Right lobe of liver (tissue), 6 donors: ENCODE data around the gene FAM180A. TPM values are rescaled to one million over a fixed set of nuclear protein-coding genes. Genes with fewer than 3 reads are reported as not detected.

Source experiments
- ATAC-seq, 4 donors: fragments of 200-7000 bp; cut with Tn5 transposase; one replicate each; pipeline ENCODE4 v1.9.1; 2020; ENCODE audit warnings: mild to moderate bottlenecking in 4 of 4, moderate library complexity in 4 of 4
- DNase-seq, 3 donors: peaks; one replicate each; pipeline ENCODE4 v3.0.0-alpha.2; 2020
- H3K27ac ChIP-seq, 3 donors: fragments of 200-600 bp; one replicate each; pipeline ENCODE4 v1.8.0; 2022
- H3K27me3 ChIP-seq, 2 donors: fragments of 200-600 bp; one replicate each; pipeline ENCODE4 v1.8.0; 2022
- H3K36me3 ChIP-seq, 4 donors: fragments of 200-600 bp; sonication (generic) in 1 of 4; one replicate each; pipeline versions ENCODE4 v1.5.1 to v1.8.0; 2017 to 2022; ENCODE audit warnings: control low read depth in 1 of 4
- H3K4me1 ChIP-seq, 4 donors: fragments of 200-600 bp; sonication (generic) in 1 of 4; one replicate each; pipeline versions ENCODE4 v1.5.1 to v1.8.0; 2017 to 2022; ENCODE audit warnings: control low read depth in 1 of 4
- H3K4me3 ChIP-seq, 3 donors: fragments of 200-600 bp; one replicate each; pipeline ENCODE4 v1.8.0; 2022
- H3K9me3 ChIP-seq, 4 donors: fragments of 200-600 bp; sonication (generic) in 1 of 4; one replicate each; pipeline versions ENCODE4 v1.5.1 to v1.8.0; 2017 to 2022; ENCODE audit warnings: control low read depth in 1 of 4
- POLR2A ChIP-seq: fragments of 450-650 bp; IDR thresholded peaks from one replicate; pipeline ENCODE4 v1.6.1; 2017; ENCODE audit warnings: antibody characterized with exemption, mild to moderate bottlenecking
- WGBS: methylation state at CpG from one replicate; pipeline ENCODE4 v1.1.6; 2018; ENCODE audit warnings: low coverage, low lambda C conversion rate; ENCODE audit not compliant: insufficient coverage; ENCODE audit errors: missing lambda C conversion rate; 5-methylcytosine and 5-hydroxymethylcytosine counted together
- intact Hi-C, 2 donors: fragments of 100-400 bp; cut with DNase I; formaldehyde crosslinking; loops; one replicate each; pipeline versions ENCODE4 v1.11.2 to v1.14.1; 2022
- total RNA-seq, 6 experiments: library from RNA; depleted of rRNA in 2 of 6; stranded (reverse); fragments of >200 nt in 2 of 6; fragmentation: NEBNext Ultra II Directional in 3 of 6; extraction: Animal tissue kit (Norgen Biotek cat#: 25700) in 3 of 6; gene quantifications; one replicate each; pipeline versions ENCODE4 v1.1.0 to v1.2.4, GENCODE V29; 2016 to 2023
- TF ChIP-seq, protein P1 (sequence below), 4 donors: fragments of 200-600 bp in 3 of 4; fragments of 450-650 bp in 1 of 4; IDR thresholded peaks; one replicate each; pipeline versions ENCODE4 v1.5.1 to v1.8.0; 2016 to 2022; ENCODE audit warnings: antibody characterized with exemption in 4 of 4, mild to moderate bottlenecking in 2 of 4
- donor health status: DM: no; HTN: yes; CAD: no.
- donor health status: DM: no; HTN: no; CAD: no.
- donor health status: DM: no; HTN: no; CAD: no.
- donor health status: DM: no; HTN: yes; CAD: no.
- donor health status: DM: no; HTN: yes; CAD: no.

FAM180A gene
- total RNA-seq, 6 experiments from 2014 or later, result 2.8 to 14.9 (median 6.4) TPM

DNA sequence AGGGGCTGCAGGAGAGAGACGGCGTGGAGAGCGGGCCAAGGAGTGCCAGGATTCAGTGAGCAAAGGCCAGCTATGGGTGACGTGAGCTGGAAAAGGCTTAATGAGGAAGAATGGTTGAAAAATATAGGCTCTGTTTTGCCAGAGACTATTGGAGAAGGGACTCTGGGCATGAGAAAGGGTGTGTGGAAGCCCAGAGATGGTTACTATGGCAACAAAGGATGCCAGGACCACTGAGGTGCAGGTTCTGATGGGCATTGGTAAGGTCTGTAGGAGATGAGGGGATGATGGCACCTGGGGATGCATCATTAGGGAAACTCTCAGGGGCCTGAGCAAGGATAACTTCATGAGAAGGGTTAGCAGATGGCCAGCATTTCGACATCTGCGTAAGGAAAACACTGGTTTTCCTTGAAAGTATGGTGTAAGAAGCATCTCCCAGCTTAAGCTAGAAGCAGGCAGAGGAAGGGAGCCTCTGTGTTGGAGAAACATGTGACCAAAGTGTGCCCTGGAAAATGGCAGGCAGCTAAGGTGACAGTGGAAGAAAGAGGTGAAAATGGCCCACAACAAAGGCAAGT is 21.6 kb upstream of the FAM180A start:
- H3K27ac ChIP-seq, result no peak overlapping the region
- H3K4me1 ChIP-seq, result no peaks in the 10 kb centered on the region
- no peaks in the 10 kb centered on the region for H3K36me3 ChIP-seq
- no peaks in the 10 kb centered on the region for H3K27me3 ChIP-seq
- intact Hi-C loops, result no loop called here
- TF ChIP-seq, protein P1, sequence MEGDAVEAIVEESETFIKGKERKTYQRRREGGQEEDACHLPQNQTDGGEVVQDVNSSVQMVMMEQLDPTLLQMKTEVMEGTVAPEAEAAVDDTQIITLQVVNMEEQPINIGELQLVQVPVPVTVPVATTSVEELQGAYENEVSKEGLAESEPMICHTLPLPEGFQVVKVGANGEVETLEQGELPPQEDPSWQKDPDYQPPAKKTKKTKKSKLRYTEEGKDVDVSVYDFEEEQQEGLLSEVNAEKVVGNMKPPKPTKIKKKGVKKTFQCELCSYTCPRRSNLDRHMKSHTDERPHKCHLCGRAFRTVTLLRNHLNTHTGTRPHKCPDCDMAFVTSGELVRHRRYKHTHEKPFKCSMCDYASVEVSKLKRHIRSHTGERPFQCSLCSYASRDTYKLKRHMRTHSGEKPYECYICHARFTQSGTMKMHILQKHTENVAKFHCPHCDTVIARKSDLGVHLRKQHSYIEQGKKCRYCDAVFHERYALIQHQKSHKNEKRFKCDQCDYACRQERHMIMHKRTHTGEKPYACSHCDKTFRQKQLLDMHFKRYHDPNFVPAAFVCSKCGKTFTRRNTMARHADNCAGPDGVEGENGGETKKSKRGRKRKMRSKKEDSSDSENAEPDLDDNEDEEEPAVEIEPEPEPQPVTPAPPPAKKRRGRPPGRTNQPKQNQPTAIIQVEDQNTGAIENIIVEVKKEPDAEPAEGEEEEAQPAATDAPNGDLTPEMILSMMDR (IDR thresholded peaks at IDR 0.05), result no peak
- no peak overlapping the region for H3K4me3 ChIP-seq
- 82% methylated on average over 6 of the region's 6 CpGs for WGBS
- H3K9me3 ChIP-seq, result no peaks in the 10 kb centered on the region
- DNase-seq (no peak), ATAC-seq (no peak)

DNA sequence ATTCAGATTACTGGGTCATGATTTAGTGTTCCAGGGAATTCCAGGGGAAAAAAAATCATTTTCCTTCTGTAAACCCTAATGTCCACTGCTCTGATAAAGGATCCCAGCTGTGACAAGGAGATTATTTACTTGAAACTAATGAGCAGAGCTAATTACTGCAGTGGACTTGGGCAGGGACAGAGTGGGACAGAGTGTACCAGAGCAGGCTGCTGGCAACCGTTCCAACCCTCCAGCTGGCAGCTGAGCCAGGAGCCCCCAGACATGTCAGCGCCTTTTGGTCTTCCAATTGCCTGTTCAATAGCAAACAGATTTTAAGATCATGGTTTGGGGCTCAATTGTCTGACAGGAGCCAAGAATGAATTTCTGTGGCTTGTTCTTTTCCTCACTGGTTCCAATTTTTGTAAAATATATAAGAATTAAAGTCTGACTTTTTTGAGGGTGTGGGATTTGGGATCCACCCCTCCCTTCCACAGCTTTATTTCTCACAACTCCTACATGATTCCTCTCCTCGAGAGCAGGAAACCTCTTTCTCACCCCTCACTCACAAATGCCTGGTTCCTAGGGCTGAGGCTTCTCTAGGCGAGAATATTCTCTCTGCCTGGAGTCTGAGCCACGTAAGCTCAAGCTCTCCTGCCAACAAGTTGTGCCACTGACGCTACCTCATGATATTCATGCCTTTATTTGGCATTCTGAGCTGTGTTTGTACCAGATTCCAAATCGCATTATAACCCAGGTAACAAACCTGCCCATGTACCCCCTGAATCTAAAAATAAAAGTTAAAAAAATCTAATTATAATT is 20.6 kb upstream of the FAM180A start:
- intact Hi-C loops, result no loop called here
- no peaks in the 10 kb centered on the region for H3K27me3 ChIP-seq
- H3K4me1 ChIP-seq, result no peaks in the 10 kb centered on the region
- peak overlapping the region in 1 of 3 donors; percentile 20 for H3K27ac ChIP-seq
- ATAC-seq (peak in 2 of 4 donors; percentile 28 to 50), DNase-seq (no peak)
- no peaks in the 10 kb centered on the region for H3K9me3 ChIP-seq
- H3K4me3 ChIP-seq, result no peak overlapping the region
- H3K36me3 ChIP-seq, result no peaks in the 10 kb centered on the region
- TF ChIP-seq, protein P1 (IDR thresholded peaks at IDR 0.05), result no peak
- no peak for TF ChIP-seq POLR2A
- 50% methylated on average over 6 of the region's 7 CpGs for WGBS

DNA sequence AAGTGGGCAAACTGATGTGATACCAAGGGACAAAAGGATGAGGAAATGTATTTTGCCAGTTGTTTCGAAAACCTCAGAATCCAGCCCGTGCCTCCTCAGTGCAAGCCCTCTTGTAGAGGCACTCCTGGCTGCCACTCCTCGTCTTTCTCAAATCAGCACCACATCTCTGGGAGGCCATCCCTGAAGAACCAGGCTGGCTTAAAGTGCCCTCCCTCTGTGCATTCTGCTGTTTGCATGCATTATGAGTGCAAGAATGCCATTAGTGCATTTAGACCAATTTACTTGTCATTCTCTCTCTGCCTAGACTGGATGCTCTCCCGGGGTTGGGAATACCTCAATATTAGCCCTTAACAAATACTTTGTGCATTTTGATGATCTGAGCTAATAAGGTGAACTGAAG is 19.9 kb upstream of the FAM180A start:
- Histone ChIP-seq H3K4me1 (no peaks in the 10 kb centered on the region), H3K27me3 (no peaks in the 10 kb centered on the region), H3K27ac (no peak overlapping the region), H3K36me3 (no peaks in the 10 kb centered on the region), H3K4me3 (no peak overlapping the region), H3K9me3 (no peaks in the 10 kb centered on the region)
- TF ChIP-seq POLR2A, result no peak
- TF ChIP-seq, protein P1 (IDR thresholded peaks at IDR 0.05), result no peak
- DNase-seq (no peak), ATAC-seq (no peak)
- intact Hi-C loops, result no loop called here
- 53% methylated on average over 4 of the region's 4 CpGs for WGBS

DNA sequence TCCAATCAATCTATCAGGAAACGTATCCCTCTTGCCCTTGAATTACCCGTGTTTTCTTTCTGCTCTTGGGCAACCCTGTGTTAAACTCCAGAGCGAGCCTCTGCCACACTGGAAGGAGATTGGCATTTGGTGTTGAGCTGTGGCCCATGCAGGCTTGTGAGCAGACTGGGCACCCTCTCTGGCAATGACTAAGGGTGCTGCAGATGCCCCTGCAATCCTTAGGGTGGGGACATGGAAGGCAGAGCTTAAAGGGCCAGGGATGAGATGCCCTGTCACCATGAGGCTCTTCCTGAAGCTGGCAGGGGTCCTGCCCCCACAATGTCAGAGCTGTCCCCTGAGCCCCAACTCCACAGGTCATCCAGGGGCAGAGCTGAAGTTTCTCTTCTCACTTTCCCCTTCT is 19.5 kb upstream of the FAM180A start:
- Histone ChIP-seq H3K27ac (no peak overlapping the region), H3K27me3 (no peaks in the 10 kb centered on the region), H3K4me1 (no peaks in the 10 kb centered on the region), H3K9me3 (no peaks in the 10 kb centered on the region), H3K4me3 (no peak overlapping the region), H3K36me3 (no peaks in the 10 kb centered on the region)
- TF ChIP-seq, protein P1 (IDR thresholded peaks at IDR 0.05), result no peak
- TF ChIP-seq POLR2A, result no peak
- intact Hi-C loops, result no loop called here
- DNase-seq, result no peak
- ATAC-seq, result no peak
- 41% methylated on average over 3 of the region's 3 CpGs for WGBS
